ENCODE data around the gene C1QL4. TPM values are rescaled to one million over a fixed set of nuclear protein-coding genes. Genes with fewer than 3 reads are reported as not detected.
A peak's percentile ranks its signal among the peaks of the same experiment; 100 is the strongest.

The C1QL4 gene
- total and polyA plus RNA-seq, 9 of the 15 experiments (the other 6 are each of a cell fraction or from before 2014, with no cell fraction given), result 0.08 to 2.1 (median 0.31) TPM

DNA sequence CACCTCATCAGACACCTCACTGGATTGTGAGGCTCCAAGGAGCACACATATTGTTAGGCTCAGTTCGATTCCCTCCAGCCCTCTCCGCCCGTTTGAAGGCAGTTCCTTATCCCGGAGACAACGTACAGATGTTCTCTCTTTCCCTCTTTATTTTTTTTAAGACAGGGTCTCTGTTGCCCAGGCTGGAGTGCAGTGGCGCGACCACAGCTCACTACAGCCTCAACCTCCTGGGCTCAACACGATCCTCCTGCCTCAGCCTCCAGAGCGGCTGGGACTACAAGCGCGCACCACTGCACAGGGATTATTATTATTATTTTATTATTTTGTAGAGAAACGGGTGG is 14.7 kb downstream of the C1QL4 start (continued):
- TF ChIP-seq, protein P1, sequence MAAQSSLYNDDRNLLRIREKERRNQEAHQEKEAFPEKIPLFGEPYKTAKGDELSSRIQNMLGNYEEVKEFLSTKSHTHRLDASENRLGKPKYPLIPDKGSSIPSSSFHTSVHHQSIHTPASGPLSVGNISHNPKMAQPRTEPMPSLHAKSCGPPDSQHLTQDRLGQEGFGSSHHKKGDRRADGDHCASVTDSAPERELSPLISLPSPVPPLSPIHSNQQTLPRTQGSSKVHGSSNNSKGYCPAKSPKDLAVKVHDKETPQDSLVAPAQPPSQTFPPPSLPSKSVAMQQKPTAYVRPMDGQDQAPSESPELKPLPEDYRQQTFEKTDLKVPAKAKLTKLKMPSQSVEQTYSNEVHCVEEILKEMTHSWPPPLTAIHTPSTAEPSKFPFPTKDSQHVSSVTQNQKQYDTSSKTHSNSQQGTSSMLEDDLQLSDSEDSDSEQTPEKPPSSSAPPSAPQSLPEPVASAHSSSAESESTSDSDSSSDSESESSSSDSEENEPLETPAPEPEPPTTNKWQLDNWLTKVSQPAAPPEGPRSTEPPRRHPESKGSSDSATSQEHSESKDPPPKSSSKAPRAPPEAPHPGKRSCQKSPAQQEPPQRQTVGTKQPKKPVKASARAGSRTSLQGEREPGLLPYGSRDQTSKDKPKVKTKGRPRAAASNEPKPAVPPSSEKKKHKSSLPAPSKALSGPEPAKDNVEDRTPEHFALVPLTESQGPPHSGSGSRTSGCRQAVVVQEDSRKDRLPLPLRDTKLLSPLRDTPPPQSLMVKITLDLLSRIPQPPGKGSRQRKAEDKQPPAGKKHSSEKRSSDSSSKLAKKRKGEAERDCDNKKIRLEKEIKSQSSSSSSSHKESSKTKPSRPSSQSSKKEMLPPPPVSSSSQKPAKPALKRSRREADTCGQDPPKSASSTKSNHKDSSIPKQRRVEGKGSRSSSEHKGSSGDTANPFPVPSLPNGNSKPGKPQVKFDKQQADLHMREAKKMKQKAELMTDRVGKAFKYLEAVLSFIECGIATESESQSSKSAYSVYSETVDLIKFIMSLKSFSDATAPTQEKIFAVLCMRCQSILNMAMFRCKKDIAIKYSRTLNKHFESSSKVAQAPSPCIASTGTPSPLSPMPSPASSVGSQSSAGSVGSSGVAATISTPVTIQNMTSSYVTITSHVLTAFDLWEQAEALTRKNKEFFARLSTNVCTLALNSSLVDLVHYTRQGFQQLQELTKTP (IDR thresholded peaks at IDR 0.05; ENCODE audit: low read depth in 1 of 2, partially characterized antibody in 2 of 2), result peak; percentile 20 to 48
- TF ChIP-seq SMARCA5 (IDR thresholded peaks at IDR 0.05) (peak; percentile 84; the same call in 1 of the 2 replicates), ATF7 (IDR thresholded peaks at IDR 0.05) (no peak), NR2C2 (CRISPR knock-in tag; IDR thresholded peaks at IDR 0.05) (0 out of 2 replicates have a peak, but pooled peaks have one; percentile 4), NR2C2 (tag; IDR thresholded peaks at IDR 0.05) (no peak; the same call in 1 of the 2 replicates), ZNF583 (CRISPR knock-in tag; IDR thresholded peaks at IDR 0.05) (0 out of 2 replicates have a peak, but pooled peaks have one; percentile 6), ZNF217 (CRISPR knock-in tag; IDR thresholded peaks at IDR 0.05) (no peak), SRF (CRISPR knock-in tag; IDR thresholded peaks at IDR 0.05) (no peak), TBL1XR1 (IDR thresholded peaks at IDR 0.05; ENCODE audit: low read length in 2 of 2) (no peak), SMARCA4 (IDR thresholded peaks at IDR 0.05) (0 out of 2 replicates have a peak, but pooled peaks have one; percentile 42)
- TF ChIP-seq, protein P2, sequence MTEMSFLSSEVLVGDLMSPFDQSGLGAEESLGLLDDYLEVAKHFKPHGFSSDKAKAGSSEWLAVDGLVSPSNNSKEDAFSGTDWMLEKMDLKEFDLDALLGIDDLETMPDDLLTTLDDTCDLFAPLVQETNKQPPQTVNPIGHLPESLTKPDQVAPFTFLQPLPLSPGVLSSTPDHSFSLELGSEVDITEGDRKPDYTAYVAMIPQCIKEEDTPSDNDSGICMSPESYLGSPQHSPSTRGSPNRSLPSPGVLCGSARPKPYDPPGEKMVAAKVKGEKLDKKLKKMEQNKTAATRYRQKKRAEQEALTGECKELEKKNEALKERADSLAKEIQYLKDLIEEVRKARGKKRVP (CRISPR knock-in tag; IDR thresholded peaks at IDR 0.05), result no peak
- TF ChIP-seq, protein P3, sequence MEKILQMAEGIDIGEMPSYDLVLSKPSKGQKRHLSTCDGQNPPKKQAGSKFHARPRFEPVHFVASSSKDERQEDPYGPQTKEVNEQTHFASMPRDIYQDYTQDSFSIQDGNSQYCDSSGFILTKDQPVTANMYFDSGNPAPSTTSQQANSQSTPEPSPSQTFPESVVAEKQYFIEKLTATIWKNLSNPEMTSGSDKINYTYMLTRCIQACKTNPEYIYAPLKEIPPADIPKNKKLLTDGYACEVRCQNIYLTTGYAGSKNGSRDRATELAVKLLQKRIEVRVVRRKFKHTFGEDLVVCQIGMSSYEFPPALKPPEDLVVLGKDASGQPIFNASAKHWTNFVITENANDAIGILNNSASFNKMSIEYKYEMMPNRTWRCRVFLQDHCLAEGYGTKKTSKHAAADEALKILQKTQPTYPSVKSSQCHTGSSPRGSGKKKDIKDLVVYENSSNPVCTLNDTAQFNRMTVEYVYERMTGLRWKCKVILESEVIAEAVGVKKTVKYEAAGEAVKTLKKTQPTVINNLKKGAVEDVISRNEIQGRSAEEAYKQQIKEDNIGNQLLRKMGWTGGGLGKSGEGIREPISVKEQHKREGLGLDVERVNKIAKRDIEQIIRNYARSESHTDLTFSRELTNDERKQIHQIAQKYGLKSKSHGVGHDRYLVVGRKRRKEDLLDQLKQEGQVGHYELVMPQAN (IDR thresholded peaks at IDR 0.05; ENCODE audit: borderline replicate concordance), result peak; percentile 68; the same call in 1 of the 2 replicates
- TF ChIP-seq, protein P4, sequence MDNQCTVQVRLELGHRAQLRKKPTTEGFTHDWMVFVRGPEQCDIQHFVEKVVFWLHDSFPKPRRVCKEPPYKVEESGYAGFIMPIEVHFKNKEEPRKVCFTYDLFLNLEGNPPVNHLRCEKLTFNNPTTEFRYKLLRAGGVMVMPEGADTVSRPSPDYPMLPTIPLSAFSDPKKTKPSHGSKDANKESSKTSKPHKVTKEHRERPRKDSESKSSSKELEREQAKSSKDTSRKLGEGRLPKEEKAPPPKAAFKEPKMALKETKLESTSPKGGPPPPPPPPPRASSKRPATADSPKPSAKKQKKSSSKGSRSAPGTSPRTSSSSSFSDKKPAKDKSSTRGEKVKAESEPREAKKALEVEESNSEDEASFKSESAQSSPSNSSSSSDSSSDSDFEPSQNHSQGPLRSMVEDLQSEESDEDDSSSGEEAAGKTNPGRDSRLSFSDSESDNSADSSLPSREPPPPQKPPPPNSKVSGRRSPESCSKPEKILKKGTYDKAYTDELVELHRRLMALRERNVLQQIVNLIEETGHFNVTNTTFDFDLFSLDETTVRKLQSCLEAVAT (IDR thresholded peaks at IDR 0.05), result 0 out of 4 replicates have a peak, but pooled peaks of 1 of the 2 experiments have one; percentile 46
- TF ChIP-seq, protein P5, sequence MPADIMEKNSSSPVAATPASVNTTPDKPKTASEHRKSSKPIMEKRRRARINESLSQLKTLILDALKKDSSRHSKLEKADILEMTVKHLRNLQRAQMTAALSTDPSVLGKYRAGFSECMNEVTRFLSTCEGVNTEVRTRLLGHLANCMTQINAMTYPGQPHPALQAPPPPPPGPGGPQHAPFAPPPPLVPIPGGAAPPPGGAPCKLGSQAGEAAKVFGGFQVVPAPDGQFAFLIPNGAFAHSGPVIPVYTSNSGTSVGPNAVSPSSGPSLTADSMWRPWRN (IDR thresholded peaks at IDR 0.05; ENCODE audit: low read depth), result no peak
- TF ChIP-seq, protein P6, sequence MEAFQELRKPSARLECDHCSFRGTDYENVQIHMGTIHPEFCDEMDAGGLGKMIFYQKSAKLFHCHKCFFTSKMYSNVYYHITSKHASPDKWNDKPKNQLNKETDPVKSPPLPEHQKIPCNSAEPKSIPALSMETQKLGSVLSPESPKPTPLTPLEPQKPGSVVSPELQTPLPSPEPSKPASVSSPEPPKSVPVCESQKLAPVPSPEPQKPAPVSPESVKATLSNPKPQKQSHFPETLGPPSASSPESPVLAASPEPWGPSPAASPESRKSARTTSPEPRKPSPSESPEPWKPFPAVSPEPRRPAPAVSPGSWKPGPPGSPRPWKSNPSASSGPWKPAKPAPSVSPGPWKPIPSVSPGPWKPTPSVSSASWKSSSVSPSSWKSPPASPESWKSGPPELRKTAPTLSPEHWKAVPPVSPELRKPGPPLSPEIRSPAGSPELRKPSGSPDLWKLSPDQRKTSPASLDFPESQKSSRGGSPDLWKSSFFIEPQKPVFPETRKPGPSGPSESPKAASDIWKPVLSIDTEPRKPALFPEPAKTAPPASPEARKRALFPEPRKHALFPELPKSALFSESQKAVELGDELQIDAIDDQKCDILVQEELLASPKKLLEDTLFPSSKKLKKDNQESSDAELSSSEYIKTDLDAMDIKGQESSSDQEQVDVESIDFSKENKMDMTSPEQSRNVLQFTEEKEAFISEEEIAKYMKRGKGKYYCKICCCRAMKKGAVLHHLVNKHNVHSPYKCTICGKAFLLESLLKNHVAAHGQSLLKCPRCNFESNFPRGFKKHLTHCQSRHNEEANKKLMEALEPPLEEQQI (IDR thresholded peaks at IDR 0.05), result no peak
- TF ChIP-seq, protein P7, sequence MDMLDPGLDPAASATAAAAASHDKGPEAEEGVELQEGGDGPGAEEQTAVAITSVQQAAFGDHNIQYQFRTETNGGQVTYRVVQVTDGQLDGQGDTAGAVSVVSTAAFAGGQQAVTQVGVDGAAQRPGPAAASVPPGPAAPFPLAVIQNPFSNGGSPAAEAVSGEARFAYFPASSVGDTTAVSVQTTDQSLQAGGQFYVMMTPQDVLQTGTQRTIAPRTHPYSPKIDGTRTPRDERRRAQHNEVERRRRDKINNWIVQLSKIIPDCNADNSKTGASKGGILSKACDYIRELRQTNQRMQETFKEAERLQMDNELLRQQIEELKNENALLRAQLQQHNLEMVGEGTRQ (CRISPR knock-in tag; IDR thresholded peaks at IDR 0.05), result no peak

Data from K562 (cell line).